Measurements from ENCODE around the gene FBXL20.

- TF ChIP-seq CTCF (IDR thresholded peaks at IDR 0.05), result no peak
- no peak for TF ChIP-seq POLR2A (IDR thresholded peaks at IDR 0.05)
These were observed 65.7 kb downstream of the FBXL20 start for GRCh38 chr17:39335704-39336223.

Measured in prostate gland (tissue), 2 donors.